Caco-2 (cell line): ENCODE measurements around the gene NRXN3. TPM values are rescaled to one million over a fixed set of nuclear protein-coding genes. Genes with fewer than 3 reads are reported as not detected.

Experiments used
- BruUV-seq: library from RNA; stranded (reverse); fragments of 400-500 nt; replicated peaks from 2 replicates; lab custom pipeline; 2021; lab: Mats Ljungman, UMichigan
- CTCF ChIA-PET: fragments of 300-600 bp; sonication (Branson Sonifier 250); formaldehyde crosslinking; loops from one replicate; lab custom pipeline; 2022; ENCODE audit warnings: antibody characterized with exemption; lab: Charles Lee
- POLR2A ChIA-PET: fragments of 300-600 bp; sonication (Branson Sonifier 250); formaldehyde crosslinking; loops from one replicate; lab custom pipeline; 2022; ENCODE audit warnings: antibody characterized with exemption; lab: Charles Lee
- DNase-seq, 2 experiments: peaks; one replicate each; pipeline versions ENCODE4 v3.0.0 to v3.0.0-alpha.2; 2020 to 2022
- H3K27me3 ChIP-seq: replicated peaks from 2 replicates; pipeline ENCODE4 v1.6.0; 2011; ENCODE audit warnings: low read length; ENCODE audit not compliant: control insufficient read depth, insufficient read depth
- H3K36me3 ChIP-seq: 2 replicates; pipeline ENCODE4 v1.5.1; 2011; ENCODE audit warnings: low read length; ENCODE audit not compliant: control insufficient read depth, insufficient read depth
- H3K4me1 ChIP-seq: fragments of 250-450 bp; sonication (Bioruptor Pico); 2 replicates; pipeline ENCODE4 v1.5.1; 2020; ENCODE audit warnings: mild to moderate bottlenecking
- H3K4me3 ChIP-seq: 2 replicates; pipeline ENCODE4 v1.5.1; 2011; ENCODE audit warnings: low read depth, mild to moderate bottlenecking, control low read depth, low read length
- H3K9me3 ChIP-seq: fragments of 250-450 bp; sonication (Bioruptor Pico); 2 replicates; pipeline ENCODE4 v1.5.1; 2020; ENCODE audit warnings: mild to moderate bottlenecking, moderate library complexity
- H3K27ac Mint-ChIP-seq: one replicate; pipeline ENCODE4 v1.8.0; 2022; ENCODE audit warnings: mixed read lengths; ENCODE audit not compliant: unreplicated experiment
- H3K27me3 Mint-ChIP-seq: one replicate; pipeline ENCODE4 v1.8.0; 2022; ENCODE audit warnings: mixed read lengths; ENCODE audit not compliant: insufficient read depth, unreplicated experiment
- H3K36me3 Mint-ChIP-seq: one replicate; pipeline ENCODE4 v1.8.0; 2022; ENCODE audit warnings: mild to moderate bottlenecking, mixed read lengths; ENCODE audit not compliant: insufficient read depth, unreplicated experiment
- H3K4me1 Mint-ChIP-seq: one replicate; pipeline ENCODE4 v1.8.0; 2022; ENCODE audit warnings: low read depth, mixed read lengths; ENCODE audit not compliant: unreplicated experiment
- H3K4me3 Mint-ChIP-seq: one replicate; pipeline ENCODE4 v1.8.0; 2022; ENCODE audit warnings: mild to moderate bottlenecking, moderate library complexity, mixed read lengths; ENCODE audit not compliant: unreplicated experiment
- H3K9me3 Mint-ChIP-seq: one replicate; pipeline ENCODE4 v1.8.0; 2022; ENCODE audit warnings: mixed read lengths; ENCODE audit not compliant: unreplicated experiment
- CTCF ChIP-seq, 2 experiments: fragments of 200-600 bp in 1 of 2; IDR thresholded peaks; 1 replicate in 1 of 2; 2 replicates in 1 of 2; pipeline versions ENCODE4 v1.5.1 to v1.8.0; 2011 to 2022; ENCODE audit warnings: antibody characterized with exemption in 1 of 2, control low read depth in 1 of 2, inconsistent platforms in 1 of 2, low read depth in 1 of 2, low read length in 1 of 2, mild to moderate bottlenecking in 1 of 2, moderate library complexity in 1 of 2; ENCODE audit not compliant: insufficient read depth in 1 of 2, severe bottlenecking in 1 of 2, unreplicated experiment in 1 of 2
- intact Hi-C: fragments of 100-400 bp; cut with micrococcal nuclease; formaldehyde crosslinking; loops from one replicate; pipeline ENCODE4 v1.10.0; 2022; ENCODE audit not compliant: unreplicated experiment
- total RNA-seq: library from RNA; stranded (reverse); gene quantifications from 2 replicates; pipeline ENCODE4 v1.2.3, GENCODE V29; 2022

NRXN3 gene
- total RNA-seq, 1 experiment from 2014 or later, result 12.4 TPM

GRCh38 chr14:79383031-79383430 lies 1212.9 kb downstream of the NRXN3 start:
- Mint-ChIP-seq H3K36me3 (no peaks in the 10 kb centered on the region), H3K9me3 (no peaks in the 10 kb centered on the region), H3K4me3 (no peak overlapping the region), H3K27ac (no peak overlapping the region), H3K27me3 (no peaks in the 10 kb centered on the region), H3K4me1 (peaks cover 5% of the 10 kb centered on the region)
- CTCF ChIA-PET, result no interaction called here
- intact Hi-C loops, result no loop called here
- TF ChIP-seq CTCF (IDR thresholded peaks at IDR 0.05; ENCODE audit: insufficient read depth in 1 of 2, low read depth in 1 of 2, low read length in 1 of 2, severe bottlenecking in 1 of 2, unreplicated experiment in 1 of 2), result no peak
- POLR2A ChIA-PET, result interaction anchor here (0.6 kb wide), 1 partner anchor 417 kb away, joined by 4 read pairs; no protein-coding TSS in a partner anchor
- no peaks in the 10 kb centered on the region for H3K9me3 ChIP-seq
- no peak overlapping the region for H3K4me3 ChIP-seq
- BruUV-seq, result no TSS peak
- H3K4me1 ChIP-seq, result no peaks in the 10 kb centered on the region
- H3K27me3 ChIP-seq, result no peaks in the 10 kb centered on the region
- no peaks in the 10 kb centered on the region for H3K36me3 ChIP-seq
- no peak for DNase-seq

- no peaks in the 10 kb centered on the region for H3K36me3 Mint-ChIP-seq
- H3K27ac Mint-ChIP-seq, result no peak overlapping the region
- H3K9me3 Mint-ChIP-seq, result no peaks in the 10 kb centered on the region
- ChIA-PET POLR2A (interaction anchor here (0.6 kb wide), 1 partner anchor 418 kb away, joined by 4 read pairs; no protein-coding TSS in a partner anchor), CTCF (no interaction called here)
- Histone ChIP-seq H3K36me3 (no peaks in the 10 kb centered on the region), H3K9me3 (no peaks in the 10 kb centered on the region), H3K27me3 (no peaks in the 10 kb centered on the region), H3K4me3 (no peak overlapping the region), H3K4me1 (no peaks in the 10 kb centered on the region)
- H3K4me3 Mint-ChIP-seq, result no peak overlapping the region
- no TSS peak for BruUV-seq
- DNase-seq, result no peak
- TF ChIP-seq CTCF (IDR thresholded peaks at IDR 0.05; ENCODE audit: insufficient read depth in 1 of 2, low read depth in 1 of 2, low read length in 1 of 2, severe bottlenecking in 1 of 2, unreplicated experiment in 1 of 2), result no peak
- intact Hi-C loops, result no loop called here
- no peaks in the 10 kb centered on the region for H3K27me3 Mint-ChIP-seq
- H3K4me1 Mint-ChIP-seq, result peaks cover 5% of the 10 kb centered on the region
Measured at GRCh38 chr14:79383475-79383874, 1213.3 kb downstream of the NRXN3 start.

- Histone ChIP-seq H3K36me3 (no peaks in the 10 kb centered on the region), H3K27me3 (no peaks in the 10 kb centered on the region), H3K9me3 (no peaks in the 10 kb centered on the region), H3K4me3 (no peak overlapping the region), H3K4me1 (no peaks in the 10 kb centered on the region)
- H3K27ac Mint-ChIP-seq, result no peak overlapping the region
- no peaks in the 10 kb centered on the region for H3K9me3 Mint-ChIP-seq
- DNase-seq, result no peak
- TF ChIP-seq CTCF (IDR thresholded peaks at IDR 0.05; ENCODE audit: insufficient read depth in 1 of 2, low read depth in 1 of 2, low read length in 1 of 2, severe bottlenecking in 1 of 2, unreplicated experiment in 1 of 2), result no peak
- intact Hi-C loops, result no loop called here
- POLR2A ChIA-PET, result no interaction called here
- H3K27me3 Mint-ChIP-seq, result no peaks in the 10 kb centered on the region
- H3K36me3 Mint-ChIP-seq, result no peaks in the 10 kb centered on the region
- BruUV-seq, result no TSS peak
- CTCF ChIA-PET, result no interaction called here
- no peak overlapping the region for H3K4me3 Mint-ChIP-seq
- no peaks in the 10 kb centered on the region for H3K4me1 Mint-ChIP-seq
Measured at GRCh38 chr14:79395061-79395460, 1224.9 kb downstream of the NRXN3 start.
